NCI-H2107 treated with DMSO at 0.1 percent for 48 hours (cell line): ENCODE data around the gene ZNF200.
A peak's percentile ranks its signal among the peaks of the same experiment; 100 is the strongest.
"Not testable (repeated sequence)": the region's sequence is repeated elsewhere in the genome, so short reads cannot be mapped to it uniquely, and the experiment has no call there.

Experiments
- DNase-seq: peaks from one replicate; lab custom pipeline; 2025; ENCODE audit not compliant: unreplicated experiment; lab: John Stamatoyannopoulos, UW

The ZNF200 gene, protein sequence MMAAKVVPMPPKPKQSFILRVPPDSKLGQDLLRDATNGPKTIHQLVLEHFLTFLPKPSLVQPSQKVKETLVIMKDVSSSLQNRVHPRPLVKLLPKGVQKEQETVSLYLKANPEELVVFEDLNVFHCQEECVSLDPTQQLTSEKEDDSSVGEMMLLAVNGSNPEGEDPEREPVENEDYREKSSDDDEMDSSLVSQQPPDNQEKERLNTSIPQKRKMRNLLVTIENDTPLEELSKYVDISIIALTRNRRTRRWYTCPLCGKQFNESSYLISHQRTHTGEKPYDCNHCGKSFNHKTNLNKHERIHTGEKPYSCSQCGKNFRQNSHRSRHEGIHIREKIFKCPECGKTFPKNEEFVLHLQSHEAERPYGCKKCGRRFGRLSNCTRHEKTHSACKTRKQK

DNA sequence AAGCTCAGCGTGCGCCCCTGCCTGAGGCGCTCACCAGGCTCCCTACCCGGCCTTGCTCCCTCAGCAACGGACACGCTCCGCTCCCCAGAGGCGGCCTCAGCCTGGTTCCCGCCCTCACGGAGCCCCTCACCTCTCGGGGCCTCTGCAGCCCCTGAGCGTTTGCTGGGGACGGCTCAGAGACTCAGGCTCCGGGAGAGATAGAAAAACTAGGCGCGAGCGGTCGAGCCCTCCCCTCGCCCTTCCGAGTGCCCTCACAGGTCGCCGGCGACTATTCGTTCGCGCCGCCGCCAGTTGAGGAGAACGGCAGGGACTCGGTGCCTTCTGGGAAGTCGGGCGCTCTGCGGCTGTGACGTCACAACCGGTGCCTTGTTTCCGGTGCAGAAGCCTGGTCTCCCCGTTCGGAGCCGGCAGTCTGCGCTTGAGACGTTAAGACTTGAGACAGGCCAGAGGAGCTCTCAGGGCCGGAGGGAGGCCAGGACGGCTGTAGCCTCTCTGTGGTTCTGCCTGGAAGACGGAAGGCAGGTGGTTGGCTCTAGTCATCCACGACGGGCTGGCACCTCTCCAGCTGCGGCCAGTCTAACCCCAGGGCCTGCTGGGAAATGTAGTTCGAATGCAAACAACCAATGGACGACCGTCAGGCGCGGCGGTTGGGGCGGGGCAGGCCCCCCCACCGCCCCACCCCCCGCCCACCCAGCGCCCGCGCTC lies at the start of gene ZNF200:
TSS of gene ZNF200 (minus strand) at position 302 of the 705 bp plus-strand sequence. CDS start 1,403 bp downstream, outside the sequence.
- peak; percentile 61 for DNase-seq

DNA sequence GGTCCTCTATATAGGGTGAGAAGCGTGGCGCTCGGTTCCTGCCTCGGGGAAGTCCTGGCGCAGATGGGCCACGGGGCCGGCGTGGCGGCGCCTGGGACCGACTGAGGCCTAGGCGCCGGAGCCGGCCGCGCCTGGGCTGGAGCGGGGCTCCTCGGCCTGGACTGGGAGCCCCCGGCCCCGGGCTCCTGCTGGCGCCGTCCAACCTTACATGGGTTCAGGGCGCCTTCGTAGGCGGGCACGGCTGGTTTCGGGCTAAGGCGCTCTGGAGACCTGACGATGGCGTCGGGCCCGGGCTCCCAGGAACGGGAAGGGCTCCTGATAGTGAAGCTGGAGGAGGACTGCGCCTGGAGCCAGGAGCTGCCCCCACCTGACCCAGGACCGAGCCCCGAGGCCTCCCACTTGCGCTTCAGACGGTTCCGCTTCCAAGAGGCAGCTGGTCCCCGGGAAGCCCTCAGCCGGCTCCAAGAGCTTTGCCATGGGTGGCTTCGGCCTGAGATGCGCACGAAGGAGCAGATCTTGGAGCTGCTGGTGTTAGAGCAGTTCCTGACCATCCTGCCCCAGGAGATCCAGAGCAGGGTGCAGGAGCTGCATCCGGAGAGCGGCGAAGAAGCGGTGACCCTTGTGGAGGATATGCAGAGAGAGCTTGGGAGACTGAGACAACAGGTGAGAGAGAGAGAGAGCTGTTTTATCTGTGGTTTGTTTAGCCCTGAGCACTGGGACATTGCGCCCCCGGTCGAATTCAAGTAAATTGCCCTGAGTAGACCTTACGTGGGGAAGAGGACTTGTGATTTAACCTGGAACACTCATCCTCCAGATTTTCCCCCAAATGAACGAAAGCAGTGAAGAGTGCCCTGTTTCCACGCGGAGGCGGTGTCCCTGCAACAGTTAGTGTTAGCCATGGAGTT lies 48.8 kb upstream of the ZNF200 start:
- DNase-seq = no peak

DNA sequence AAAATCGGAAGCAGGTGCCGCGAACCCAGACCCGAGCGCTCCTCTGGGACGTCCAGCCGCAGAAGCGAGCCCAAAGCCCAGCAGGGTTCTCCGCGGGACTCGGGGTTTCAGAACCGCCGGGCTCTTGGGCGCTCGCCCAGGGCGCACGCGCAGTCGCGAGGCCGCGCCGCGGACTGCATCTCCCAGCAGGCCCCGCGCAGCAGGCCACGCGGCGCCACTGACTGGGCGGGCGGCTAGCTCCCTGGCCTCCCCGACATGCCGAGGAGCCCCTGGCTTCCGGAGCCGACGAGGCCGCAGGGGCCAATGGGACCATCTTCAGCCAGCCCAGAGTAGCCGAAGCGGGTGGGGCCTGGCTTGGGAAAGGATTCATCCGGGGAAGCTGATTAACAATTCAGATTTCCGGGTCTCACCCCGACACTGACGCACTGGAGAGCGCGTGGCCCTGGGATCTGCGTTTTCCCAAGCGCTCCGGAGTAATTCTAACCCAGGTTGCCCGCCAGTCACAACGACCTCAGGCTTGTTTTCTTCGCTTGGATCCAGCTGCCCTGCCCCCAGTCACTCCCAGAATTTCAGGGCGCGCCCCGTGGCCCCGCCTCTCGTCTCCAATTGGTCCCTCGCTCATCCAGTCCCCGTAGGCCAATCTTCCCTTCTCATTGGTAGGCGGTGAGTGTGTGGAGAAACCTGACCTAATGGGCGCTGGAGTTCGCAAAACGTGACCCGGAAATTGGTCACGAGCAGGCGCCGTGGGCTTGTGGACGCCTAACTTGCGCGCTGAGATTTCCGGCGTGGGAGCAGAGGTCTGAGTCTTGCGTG lies 48.0 kb upstream of the ZNF200 start, which contains the start of gene ZNF263:
TSS of gene ZNF263 (plus strand) at position 762 of the 813 bp plus-strand sequence. CDS start 328 bp downstream, outside the sequence.
- DNase-seq = peak; percentile 98

DNA sequence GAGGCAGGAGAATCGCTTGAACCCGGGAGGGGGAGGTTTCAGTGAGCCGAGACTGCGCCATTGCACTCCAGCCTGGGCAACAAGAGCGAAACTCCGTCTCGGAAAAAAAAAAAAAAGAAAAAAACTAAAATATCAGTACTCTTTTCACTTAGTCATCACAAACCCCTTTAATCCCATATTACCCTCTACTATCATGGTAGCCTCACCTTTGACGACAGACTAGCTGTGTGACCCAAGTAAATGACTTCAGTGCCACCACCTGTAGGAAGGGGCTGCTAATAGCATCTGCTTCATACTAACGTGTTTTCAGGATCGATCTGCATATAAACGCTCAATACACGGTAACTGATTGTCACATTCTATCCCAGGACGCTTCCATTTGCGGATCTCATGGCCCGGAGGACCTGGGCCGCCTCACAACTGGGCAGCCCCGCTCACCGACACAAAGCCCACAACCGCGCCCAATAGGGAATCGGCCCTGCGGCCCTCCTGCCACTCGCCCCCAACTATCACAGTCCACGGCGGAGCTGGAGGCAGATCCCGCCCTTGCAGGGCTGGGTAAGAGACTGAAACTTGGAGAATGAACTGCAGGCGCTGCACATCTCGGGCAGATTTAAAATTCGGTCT lies 47.3 kb upstream of the ZNF200 start:
- DNase-seq = peak; percentile 83

DNA sequence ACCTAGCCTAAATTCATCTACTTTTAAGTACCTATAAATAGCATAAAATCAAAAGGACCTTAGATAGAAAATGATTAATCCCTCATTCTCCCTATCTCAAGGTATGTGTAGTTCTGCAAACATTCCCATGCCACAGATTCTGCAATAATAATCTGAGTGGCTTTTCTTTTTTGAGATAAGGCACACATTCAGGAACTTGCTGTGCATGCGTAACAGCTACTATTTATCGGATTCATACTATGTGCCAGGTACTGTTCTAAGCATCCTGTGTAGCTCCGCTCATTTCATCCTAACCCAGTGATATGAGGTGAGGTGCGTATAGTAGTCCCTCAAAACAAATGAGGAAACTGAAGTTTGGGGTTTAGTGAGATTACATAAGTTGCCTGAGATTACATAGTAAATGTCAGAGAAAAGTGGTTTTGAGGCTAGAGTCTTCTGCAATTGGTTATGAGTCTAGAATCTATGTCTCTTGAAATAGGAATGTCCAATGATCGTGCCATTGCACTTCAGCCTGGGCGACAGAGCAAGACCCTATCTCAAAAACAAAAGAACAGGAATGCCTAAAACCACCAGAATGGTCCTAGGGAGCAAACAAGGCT lies 46.4 kb upstream of the ZNF200 start:
- DNase-seq = no peak

DNA sequence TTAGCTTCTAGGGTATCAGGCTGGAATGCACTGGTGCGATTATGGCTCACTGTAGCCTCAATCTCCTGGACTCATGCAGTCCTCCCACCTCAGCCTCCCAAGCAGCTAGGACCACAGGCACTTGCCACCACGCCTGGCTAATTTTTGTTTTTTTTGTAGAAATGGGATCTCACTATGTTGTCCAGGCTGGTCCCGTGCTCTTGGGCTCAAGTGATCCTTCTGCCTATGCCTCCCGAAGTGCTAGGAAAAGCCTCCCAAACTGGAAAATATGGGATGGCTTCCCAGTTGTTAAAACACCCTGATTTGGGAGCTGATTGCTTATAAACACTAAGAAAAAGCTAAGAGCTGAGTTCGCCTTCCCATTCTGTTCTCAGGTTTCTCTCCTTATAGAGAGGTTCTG lies 41.7 kb upstream of the ZNF200 start:
- no peak for DNase-seq

DNA sequence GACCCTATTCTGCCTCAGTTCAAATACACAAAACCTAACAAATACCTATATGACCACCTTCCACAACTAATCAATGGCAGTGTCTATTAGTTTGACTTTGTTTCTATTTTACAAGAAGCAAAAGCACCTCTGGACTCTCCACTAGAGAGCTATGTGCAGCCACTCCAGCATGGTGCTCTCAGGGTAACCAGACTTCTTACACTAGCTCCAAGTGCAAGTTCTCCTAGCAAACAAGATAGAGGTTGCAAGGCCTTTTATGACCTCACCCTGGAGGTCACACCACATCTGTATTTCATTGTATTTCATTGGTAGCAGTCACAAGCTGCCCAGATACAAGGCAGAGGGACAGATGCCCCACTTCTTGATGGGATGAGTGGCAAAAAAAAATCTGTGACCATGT lies 40.0 kb upstream of the ZNF200 start:
- DNase-seq = no peak

DNA sequence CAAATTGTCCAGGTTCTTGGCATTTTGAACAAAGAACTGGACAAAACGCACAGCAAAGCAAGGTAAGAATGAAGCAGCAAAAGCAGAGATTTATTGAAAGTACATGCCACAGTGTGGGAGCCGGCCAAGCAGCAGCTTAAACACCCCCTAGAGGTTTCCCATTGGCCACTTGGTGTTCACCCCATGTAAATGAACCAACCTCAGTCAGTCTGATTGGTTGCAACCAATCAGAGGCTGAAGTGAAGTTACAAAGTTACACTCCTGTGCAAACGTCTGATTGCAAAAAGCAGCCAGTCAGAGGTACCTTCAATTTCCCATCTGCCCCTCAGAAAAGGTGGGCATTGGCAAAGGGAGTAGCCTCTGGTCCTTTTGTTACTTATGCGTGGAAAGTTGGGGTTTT lies 39.5 kb upstream of the ZNF200 start:
- no peak for DNase-seq

DNA sequence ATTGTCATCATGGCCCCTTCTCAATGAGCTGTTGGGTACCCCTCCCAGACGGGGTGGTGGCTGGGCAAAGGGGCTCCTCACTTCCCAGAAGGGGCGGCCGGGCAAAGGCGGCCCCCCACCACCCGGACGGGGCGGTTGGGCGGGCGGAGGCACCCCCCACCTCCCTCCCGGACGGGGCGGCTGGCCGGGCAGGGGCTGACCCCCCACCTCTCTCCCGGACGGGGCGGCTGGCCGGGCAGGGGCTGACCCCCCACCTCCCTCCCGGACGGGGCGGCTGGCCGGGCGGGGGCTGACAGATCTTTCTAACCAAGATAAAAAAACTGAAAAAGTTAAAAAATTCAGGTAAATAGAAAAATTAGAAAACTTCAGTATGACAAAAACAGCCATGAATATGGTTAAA lies 36.3 kb upstream of the ZNF200 start:
- not testable (repeated sequence) for DNase-seq

DNA sequence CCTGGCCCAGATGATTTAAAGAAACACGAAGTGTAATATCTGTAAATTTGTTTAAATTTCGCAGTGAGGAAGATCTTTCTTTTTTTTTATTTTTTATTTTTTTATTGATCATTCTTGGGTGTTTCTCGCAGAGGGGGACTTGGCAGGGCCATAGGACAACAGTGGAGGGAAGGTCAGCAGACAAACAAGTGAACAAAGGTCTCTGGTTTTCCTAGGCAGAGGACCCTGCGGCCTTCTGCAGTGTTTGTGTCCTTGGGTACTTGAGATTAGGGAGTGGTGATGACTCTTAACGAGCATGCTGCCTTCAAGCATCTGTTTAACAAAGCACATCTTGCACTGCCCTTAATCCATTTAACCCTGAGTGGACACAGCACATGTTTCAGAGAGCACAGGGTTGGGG lies 35.8 kb upstream of the ZNF200 start:
- DNase-seq = not testable (repeated sequence)

DNA sequence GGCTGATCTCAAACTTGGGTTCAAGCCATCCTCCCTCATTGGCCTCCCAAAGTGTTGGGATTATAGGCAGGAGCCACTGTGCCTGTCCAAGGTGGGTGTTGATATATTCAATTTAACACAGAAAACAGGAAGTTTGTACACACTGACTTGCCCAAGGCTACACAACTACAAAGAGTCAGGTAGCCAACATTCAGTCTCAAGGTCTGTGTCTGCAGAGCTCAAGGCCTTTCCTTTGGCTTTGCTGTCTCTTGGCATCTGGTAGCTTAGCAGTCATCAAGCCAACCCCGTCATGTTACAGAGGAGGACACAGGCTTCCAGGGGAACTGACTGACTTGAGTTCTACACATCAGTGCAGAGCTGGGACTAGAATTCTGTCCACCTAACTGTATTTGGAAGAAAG lies 33.3 kb upstream of the ZNF200 start:
- no peak for DNase-seq

DNA sequence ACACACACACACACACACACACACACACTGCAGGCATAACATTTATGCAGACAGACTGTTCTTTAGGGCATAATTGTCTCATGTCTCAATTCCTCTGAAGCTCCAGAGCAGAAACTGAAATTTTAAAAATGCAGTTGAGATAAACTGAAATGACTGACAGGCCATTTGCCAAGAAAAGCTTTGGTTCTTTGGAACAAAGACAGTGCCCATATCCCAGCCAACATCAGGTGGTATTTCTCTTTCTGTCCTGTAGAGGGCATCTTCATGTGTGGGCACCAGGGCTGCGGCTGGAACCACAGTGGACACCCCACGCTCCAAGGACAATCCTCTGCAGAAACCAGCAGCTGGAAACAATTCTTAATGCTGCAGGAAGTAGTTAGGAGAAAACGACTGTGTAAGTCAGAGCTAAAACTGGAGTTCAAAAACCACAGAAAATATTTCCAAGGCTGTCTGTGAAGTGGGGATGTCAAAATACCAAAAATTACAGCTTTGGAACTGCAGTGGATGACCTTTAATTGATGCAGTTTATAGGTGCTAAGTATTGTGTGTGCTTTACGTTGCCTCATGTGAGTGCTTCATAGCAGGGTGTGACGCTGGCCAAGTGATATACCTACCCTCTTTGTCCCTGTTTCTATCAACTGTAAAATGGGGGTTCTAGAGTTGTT lies 32.0 kb upstream of the ZNF200 start:
- DNase-seq = peak; percentile 19

DNA sequence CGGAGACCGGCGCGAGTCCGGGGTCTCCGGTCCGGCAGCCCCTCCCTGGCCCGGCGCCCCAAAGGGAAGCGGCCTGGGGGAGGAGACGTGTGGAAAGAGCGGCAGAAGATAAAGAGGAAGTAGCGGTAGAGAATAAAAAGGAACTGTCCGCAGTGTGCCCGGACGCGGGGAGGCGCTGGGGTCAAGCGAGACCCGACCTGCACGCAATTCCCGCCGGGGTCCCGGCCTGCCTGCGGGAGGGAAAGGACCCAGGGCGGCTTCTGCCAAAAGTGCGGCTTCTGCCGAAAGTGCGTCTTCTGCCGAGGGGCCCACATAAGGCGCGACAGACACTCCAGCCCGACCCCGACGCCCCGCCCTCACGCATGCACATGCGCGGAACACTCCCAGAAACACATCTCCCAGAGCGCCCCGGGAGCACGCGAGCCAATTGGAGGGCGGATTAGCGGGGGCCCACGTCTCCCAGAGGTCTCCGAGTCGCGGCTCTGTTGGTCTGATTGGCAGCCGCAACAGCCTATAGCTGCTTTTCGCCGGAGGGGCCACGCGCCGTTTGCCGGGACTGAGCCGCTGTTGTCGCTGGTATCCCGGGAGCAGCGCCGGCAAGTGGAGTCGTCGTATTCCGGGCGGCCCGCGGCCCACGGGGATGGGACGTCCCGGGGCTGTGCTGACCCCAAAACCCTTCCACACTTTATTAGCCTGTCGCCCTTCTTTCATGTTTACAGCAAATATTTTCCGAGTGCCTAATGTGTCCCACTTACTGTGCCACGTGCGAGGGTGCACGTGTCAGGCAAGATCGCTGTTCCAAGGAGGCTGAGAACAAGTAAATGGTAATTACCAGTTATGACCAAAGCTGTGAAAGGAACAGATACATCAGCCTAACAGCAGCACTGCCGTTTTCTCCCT lies 29.4 kb upstream of the ZNF200 start:
- DNase-seq = peak; percentile 66

DNA sequence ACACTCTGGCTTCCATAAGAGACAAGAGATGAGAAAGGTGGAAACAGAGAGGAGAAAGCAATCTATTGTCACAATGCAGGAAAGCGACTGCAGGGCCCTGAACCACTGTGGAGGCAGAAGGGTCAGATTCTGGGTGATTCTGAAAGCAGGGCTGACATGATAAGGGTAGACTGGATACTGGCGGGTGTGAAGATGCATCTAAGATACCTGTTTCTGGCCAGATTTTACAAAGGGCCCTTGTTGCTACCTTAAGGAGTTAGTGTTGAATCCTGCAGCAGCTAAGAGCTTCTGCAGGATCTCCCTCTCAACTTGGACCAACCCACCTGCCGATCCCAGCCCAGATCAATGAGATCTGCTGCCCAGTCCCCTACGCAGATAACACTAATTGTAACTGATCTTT lies 27.6 kb upstream of the ZNF200 start:
- no peak for DNase-seq

DNA sequence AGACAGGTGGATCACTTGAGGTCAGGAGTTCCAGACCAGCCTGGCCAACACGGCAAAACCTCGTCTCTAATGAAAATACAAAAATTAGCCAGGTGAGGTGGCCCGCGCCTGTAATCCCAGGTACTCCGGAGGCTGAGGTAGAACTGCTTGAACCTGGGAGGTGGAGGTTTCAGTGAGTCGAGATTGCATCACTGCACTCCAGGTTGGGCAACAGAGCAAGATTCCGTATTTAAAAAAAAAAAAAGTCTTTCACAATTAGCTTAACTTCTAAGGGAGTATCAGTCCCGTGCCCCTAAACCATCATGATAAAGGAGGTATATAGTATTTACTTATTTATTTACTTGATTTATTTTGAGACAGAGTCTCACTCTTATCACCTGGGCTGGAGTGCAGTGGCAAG lies 24.9 kb upstream of the ZNF200 start:
- no peak for DNase-seq

DNA sequence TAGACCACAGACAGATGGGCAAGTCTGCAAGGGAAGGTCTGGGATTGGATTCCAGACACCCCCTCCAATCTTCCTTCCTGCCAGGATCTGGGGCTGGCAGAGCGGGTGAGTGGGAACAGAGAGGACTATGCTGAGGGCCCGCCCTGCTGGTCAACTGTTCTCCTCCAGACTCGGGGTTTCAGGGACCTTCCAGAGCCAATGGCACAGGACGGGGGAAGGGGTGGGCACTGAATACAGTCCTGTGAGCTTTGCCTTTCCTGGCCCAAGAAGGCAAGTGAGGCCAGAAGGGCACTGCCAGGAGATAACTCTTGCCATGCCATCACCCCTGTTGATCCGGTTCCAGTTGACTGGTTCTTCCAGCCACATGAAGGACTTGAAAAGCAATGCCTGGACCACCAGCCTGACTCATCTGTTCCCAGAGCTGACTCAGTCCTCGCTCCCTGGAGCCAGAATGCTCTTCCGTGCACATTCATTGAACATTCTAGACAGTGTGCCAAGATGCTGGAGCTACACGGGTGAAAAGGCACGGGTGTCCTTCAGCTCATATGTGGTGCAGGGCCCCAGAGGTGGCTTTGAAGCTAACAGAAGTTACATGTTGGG lies 22.0 kb upstream of the ZNF200 start:
- no peak for DNase-seq

DNA sequence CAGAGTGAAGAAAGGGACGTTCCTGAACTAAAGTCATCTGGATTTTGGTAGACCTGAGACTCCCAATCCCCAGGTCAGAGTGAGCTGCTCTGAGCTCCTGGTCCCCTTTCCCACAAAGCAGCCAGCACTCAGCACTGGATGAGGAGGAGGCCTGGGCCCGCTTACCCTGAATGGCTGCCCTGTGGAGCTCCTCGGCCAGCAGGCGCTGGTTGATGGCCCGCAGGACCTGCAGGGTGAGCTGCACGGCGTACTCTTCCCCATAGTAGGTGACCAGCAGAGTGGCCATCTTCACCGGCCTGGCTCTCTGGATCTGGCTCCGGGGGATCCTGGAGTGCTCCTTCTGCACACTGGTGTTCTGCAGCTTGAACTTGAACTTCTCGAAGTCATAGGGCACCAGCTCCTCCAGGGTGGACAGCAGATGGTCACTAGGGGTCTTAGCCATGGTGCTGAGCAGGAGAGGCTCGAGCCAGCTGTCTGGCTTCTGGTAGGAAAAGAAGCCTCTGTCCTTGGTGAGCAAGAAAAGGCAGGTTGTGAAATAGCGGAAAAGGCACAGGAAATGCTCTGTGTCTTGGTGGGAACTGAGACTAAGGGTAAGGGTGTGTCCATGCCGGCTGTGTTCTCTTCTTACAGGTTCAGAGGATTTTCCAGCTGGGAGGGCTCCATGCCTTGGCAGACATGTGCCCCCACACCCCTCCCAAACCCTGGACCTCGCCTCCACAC lies 21.3 kb upstream of the ZNF200 start, which contains the start of gene MEFV:
TSS of gene MEFV (minus strand) at position 488 of the 720 bp plus-strand sequence. CDS start at position 442, 46 bp downstream.
- DNase-seq = no peak
